ENCODE measurements around the gene CFAP161.

Gene CFAP161, protein sequence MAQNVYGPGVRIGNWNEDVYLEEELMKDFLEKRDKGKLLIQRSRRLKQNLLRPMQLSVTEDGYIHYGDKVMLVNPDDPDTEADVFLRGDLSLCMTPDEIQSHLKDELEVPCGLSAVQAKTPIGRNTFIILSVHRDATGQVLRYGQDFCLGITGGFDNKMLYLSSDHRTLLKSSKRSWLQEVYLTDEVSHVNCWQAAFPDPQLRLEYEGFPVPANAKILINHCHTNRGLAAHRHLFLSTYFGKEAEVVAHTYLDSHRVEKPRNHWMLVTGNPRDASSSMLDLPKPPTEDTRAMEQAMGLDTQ

DNA sequence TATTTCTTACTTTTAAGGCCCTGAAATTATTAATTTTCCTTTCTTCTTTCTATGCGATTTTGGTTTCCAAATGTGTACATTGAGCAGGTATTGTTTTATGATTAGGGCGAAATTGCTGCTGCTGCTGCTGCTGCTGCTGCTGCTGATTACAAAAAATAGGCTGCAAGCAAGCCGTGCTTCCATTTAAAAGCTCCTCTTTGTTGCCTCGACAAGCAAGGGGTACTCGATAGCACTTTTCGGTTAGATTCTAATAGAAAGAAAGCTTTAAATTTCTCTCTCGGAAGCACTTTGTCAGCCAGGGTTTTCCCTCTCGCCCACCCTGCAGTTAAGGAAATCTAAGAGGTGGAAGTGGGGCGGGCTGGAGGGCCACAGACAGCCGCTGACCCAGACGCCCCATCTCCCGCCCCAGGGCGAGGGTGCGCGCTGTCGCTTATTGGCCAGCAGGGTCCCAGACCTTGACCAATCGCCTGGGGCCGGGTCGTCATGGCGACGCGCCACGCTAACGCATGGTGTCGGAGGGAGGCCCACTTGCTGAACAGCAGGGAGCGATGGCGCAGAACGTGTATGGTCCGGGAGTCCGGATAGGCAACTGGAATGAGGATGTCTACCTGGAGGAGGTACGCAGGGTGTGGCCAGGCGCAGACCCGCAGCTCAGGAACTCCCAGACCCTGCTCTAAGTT is at the start of gene CFAP161:
CFAP161 (plus strand) TSS at position 489 of the 680 bp plus-strand sequence; CDS start at position 549, 60 bp downstream.
- DNase-seq, result no peak

DNA sequence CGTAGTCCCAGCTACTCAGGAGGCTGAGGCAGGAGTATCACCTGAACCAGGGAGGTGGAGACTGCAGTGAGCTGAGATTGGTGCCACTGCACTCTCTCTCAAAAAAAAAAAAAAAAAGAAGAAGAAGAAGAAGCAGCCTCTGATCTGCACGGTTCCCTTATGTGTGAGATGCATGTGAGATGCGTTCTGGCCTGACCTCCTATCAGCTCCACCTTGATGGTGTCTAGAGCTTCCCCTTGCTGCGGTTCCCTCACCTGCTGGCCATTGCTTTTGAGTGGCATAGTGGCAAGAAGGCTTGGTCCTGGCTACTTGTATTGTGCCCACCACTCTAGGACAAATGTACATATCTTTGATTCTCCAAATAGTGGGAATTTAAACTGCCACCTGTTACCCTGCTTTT is 49.4 kb upstream of the CFAP161 start:
- DNase-seq, result no peak

DNA sequence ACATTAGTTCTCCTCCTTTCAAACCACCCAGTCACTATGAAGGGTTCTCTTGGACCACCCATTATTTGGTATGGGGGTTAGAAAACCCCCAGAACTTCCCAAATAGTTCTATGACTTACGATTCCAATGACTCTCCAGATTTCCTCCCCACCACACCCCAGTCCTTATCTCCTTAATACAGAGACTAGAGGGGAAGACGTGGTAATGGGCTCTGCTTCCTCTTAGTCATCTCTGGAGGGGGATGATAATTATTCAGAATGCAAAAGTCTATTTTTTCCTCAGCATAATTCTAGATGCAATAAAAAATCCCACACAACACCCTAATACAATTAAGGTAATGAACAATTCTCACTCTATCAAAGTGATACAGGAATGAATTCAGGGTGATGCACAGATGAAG is 48.9 kb upstream of the CFAP161 start:
- no peak for DNase-seq

DNA sequence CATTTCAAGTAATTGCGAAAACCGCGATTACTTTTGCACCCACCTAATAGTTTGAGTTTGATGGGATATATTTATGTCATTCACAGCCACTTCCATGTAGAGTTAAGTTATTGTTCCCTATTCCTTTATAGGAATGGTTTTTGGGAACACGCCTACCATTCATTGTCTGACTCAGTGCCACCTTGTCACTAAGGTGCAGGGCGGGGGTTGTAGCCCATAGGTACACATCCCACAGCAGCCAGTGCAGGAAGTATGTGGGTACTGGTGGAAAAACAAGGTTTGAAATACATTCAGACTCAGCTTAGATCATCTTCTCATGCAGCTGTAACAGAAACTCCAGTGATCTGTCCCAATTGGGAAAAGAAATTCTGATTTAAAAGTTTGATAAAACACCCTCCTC is 48.2 kb upstream of the CFAP161 start:
- no peak for DNase-seq

DNA sequence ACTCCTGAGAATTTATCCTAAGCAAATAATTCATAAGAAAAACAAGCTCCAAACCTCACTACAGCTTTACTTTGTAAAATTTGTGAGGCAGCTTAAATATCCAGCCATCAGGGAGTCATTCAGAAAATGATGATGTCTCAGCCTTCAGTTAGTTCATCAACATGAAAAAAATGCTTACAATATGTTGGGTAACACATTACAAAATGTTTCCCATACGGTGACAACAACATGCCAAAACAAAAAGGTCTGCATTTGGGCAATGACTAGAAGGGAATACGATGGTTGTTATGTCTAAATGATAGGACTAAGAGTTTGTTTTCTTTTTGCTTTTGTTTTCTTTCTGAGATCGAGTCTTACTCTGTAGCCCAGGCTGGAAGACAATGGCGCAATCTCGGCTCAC is 47.0 kb upstream of the CFAP161 start:
- no peak for DNase-seq

DNA sequence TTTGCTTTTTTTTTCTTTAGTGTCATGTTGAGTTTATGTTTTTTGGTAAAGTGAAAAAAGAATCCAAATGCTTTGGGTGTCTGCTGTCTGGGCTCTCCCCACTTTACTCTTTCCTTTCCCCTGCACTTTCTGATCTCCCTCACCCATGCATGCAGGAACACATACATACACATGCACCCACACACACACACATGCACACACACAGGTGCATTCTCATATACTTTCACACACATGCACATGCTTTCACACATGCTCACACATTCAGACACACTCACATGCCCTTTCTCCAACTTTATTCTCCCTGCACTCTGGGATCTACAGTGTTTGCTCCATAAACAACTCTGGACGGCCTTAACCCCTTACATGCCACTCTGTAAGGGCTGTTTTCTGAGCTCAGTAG is 46.4 kb upstream of the CFAP161 start:
- DNase-seq, result no peak

DNA sequence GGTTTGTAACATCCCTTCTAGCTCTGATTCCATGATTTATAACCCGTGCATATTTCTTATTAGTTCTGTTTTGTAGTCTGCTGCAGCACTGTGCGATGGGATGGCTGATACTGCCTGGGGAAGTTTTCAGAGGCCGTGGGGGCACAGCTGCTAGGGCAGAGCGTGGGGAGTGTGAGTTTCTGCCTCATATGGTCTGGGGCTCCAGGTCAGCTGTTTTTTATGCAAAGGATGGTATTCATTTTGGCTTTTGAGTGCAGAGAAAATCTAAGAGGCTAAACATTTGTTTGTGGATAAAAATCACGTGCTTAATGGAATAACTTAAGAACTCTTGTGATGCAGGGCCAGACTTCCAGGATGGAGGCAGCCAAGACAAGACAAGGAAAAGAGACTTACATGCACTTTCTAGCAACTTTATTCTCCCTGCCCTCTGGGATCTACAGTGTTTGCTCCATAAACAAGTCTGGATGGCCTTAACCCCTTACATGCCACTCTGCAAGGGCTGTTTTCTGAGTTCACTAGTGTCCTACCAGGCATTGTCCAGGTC is 45.5 kb upstream of the CFAP161 start:
- no peak for DNase-seq

DNA sequence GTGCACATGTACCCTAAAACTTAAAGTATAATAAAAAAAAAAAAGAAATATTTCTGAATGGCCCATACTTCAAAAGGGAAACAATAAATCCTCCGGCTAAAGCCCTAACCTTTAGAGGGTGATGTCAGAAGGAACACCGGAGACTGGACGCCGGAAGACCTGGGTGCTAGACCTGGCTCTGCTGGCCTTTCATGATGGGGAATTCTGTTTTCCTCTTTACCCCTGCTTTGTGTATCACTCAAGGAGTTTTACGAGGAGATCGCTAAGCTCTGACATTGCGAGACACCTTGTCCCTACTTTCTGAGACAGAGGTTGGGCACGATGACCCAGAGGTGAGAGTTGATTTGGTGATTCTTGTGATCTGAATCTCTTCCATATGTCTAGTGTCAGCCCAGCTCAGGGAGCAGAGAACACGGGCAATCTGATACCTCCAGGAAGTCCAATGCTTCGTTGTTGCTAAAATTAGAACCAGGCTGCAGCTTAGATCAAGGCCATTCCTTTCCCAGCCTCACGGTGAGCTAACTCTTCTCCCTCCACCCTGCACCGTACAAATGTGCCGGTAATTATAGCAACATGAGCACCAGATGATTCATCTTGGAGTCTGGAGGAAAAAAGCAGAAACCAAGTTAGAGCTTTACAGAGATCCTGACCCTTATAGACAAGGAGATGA is 42.0 kb upstream of the CFAP161 start:
- DNase-seq, result no peak

DNA sequence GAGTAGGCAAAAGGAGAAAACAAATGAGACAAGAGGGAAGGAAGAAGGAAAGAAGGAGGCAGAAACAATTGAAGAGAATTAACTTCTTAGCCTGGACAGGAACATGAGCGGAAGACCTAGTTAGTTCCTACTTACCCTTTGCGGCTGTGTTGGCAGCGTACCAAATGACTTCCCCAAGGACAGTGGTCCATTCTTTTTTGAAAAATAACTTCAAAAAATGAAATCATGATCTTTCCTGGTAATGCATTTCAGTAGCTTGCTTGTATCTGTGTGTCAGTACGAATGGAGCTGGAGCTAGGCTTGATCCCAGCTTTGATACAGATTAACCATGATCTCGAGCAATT is 41.5 kb upstream of the CFAP161 start:
- no peak for DNase-seq

DNA sequence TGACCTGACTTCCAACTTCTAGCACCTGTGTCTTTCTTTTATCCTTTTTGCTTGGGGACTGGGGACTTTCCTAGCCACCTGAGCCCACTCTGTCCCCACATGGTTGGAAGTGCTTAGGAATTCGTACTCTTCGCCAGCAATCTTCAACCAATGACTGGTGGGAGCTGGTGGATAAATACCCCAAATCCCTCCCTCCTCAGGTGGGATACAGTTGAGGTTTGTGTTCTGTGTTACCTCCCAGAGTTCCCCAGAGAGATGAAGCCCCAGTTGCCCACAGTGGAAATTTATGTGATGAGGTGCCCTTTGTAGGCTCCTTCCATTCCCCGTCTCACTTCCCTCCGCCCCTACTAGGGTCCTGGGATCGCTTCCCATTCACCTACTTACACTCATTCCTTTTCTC is 40.1 kb upstream of the CFAP161 start:
- no peak for DNase-seq

DNA sequence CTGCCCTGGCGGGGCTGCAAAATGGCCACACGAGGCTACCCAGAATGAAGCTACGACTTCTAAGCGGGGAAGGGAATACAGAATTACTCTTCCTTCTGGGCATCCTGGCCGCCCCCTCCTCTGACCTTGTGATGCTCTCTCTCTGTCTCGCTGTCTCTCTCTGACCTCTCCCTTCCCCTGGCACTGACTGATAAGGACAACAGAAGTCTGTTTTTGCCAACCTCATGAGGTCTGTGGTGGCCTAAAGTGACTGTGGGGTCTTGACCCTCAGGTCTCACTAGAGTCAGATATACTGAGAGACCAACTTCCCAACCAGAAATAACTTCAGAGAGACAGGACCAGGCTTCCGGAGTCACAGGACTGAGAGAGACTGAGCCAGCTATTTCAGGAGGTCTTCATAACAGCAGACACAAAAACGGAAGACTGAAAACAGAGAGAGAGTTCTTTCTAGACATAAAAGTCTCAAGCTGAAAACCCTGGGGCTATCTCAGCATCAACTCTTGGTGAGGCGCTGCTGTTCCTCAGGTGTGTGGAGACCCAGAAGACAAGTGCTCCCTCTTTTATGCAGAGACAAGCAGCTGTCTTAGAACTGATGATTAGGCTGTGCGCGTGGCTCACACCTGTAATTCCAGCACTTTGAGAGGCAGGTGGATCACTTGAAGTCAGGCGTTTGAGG is 38.2 kb upstream of the CFAP161 start:
- no peak for DNase-seq

DNA sequence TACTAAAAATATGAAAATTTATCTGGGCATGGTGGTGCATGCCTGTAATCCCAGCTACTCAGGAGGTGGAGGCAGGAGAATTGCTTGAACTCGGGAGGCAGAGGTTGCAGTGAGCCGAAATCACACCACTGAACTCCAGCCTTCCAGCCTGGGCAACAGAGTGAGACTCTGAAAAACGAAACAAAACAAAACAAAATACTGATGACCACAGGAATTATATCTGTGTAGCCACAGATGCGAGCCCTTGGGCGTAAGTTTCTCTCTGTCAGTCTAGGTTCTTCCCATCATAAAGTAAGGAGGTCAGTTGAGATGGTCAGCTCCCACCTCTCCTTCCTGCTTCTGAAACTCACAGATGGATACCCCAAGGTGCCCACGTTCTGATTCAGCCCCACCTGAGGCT is 37.7 kb upstream of the CFAP161 start:
- no peak for DNase-seq

DNA sequence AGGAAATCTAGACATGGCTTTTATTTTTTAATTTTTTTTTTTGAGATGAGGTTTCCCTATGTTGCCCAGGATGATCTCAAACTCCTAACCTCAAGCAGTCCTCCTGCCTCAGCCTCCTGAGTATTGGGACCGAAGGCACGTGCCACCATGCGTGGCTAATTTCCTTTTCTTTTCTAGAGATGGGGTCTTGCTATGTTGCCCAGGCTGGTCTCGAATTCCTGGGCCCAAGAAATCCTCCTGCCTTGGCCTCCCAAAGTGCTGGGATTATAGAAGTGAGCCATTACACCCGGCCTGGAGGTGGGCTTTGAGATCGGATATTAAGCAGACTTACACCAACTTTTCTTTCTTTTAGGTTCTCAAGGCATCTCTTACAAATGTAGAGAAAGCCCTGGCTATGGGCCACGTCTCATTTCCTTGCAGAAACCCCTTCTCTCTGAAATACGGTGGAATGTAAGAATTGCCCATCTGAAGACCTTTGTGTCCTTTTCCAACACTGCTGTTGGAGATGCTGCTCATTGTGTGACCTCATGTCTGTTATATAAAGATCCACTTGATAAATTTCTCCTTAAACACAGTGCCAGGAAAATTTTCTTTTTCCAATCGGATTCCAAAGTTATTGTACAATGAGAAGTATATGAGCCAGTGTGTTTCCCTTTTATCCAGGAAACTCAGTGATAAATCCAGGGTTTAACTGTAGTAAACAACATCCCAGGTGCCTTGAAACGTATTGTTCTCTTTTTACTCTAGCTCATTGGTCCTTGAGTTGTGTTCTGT is 36.8 kb upstream of the CFAP161 start:
- DNase-seq, result no peak

DNA sequence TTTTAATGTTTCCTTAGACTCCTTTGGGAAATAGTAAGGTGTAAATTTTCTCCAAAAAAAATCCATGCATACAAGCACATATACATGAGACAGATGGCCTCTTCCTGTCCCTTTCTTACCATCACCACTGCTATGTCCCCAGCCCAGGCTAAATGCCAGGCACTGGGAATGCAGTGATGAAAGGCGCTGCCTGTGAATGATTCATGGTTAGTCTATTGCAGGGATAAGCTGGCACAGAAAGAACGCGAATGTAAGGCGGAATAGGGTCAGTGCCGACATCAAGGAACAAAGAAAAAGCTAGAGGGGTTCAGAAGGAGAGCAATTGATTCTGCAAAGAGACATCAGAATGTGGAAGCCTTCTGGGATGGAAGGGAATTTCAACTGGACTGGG is 36.2 kb upstream of the CFAP161 start:
- DNase-seq, result no peak

DNA sequence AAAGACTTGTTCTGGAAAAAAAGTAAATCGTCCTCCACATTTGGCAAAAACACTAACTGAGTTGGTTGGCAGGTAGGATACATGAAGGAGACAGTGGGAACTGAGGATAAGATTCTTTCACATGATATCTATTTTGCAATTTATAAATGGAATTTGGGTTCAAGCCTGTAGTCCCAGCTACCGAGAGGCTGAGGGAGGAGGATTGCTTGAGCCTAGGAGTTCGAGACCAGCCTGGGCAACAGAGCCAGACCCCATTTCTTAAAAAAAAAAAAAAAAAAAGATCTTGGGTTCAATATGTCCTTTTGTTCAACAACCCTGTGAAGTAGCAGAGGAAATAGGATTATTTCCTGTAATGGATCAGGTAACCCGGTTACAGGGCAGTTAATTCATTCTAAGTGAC is 35.7 kb upstream of the CFAP161 start:
- DNase-seq, result no peak

DNA sequence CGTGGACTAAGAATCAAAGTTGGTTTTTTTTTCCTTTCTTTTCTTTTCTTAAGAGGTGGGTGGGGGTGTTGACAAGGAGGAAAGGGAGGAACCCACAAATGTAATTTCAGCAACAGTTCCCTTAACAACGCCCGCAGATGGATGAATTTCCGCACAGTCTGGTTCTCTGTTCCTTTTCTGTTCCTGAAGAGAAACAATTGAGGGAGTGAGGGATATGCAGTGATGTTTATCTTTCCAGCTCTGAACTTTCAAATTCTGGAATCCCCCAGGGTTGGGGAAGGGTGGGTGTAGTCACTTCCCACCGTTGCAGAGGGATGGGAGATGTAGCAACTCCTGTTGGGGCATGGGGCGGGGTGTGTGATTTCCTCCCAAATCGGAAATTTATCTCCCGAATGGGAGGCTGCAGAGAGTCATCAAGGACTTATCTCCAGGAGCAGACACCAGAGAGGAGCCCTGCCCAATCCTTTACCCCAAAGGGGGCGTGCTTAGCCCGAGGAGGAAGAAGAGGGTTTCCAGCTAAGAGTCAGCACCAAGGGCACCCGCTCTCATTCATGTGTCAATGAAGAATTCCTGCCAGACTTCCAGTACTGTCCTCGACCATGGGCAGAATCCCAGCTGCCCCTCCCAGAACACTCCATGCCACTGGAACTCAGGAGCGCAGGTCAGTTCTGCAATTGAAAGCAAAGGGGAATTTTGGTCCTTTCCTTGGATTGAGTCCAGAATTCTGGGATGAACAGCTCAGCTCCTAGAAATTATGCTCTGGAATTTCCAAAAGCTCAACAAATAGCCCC is 35.0 kb upstream of the CFAP161 start:
- DNase-seq, result no peak

DNA sequence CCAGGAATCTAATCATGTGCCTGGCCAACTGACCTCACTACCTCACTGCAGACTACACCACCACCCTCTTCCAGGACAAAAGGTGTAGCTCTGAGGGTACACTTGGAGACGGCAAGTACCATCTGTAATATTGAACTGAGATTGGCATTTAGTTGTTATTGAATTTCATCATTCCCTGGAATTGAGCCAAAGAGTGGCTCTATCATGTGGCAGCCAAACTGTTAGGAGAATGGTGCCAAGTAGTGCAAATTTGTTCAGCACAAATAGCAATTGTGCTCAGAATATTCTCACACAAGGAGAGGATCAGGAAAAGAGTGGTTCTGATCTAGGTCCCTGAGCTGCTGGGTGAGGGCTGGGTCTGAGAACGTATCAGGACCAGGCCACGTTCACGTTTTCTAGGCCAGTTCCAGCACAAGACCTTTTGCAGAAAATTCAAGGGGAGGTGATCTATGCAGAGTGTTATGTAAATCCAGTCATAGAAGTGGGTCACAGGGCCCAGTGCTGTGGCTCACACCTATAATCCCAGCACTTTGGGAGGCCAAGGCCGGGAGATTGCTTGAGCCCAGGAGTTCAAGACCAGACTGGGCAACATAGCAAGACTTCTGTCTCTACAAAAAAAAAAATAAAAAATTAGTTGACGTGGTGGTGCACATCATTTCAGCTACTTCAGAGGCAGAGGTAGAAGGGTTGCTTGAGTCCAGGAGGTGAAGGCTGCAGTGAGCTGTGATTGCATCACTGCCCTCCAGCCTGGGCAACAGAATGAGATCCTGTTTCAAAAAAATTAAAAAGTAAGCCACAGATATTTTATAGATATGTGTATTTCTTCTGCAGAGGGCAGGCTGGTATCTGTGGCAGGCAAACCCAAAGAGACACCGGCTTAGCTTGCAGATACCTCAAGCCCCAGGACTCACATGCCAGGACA is 31.9 kb upstream of the CFAP161 start:
- no peak for DNase-seq

DNA sequence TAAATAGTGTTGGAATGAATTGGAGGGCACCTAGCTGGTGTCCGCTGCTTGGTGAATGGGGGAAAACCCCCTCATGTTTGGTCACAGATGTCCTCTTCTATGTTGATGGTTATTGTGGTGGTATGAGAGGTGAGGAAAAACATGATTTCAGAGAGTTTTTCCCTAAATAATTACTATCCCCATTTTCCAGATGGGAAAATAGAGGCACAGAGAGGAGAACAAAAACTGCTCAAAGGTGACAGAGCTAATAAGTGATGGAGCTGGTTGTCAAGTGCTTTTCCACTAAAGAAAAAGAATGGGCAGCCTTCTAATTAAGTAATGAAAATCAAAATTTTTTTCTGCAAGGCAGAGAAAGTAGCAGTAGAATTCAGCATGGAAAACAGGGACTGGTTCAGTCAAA is 30.2 kb upstream of the CFAP161 start:
- DNase-seq, result no peak

DNA sequence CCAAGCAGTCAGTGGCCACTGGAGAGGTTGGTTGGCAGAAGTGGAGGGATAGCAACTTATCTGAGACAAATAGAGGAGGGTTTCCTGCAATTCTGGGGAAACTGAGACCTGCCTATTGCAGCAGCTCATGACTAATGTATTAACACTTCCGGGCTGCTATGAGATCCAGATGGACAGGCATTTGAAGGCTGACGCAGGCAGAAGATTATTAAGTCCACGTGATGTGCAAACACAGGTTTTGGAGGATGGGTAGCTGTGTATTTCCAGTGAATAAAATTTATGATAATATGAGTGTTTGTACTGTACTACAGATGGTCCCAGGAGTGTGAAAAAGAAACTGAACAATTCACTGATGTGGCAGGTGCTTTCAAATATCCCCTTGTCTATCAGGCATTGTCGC is 28.5 kb upstream of the CFAP161 start:
- no peak for DNase-seq

DNA sequence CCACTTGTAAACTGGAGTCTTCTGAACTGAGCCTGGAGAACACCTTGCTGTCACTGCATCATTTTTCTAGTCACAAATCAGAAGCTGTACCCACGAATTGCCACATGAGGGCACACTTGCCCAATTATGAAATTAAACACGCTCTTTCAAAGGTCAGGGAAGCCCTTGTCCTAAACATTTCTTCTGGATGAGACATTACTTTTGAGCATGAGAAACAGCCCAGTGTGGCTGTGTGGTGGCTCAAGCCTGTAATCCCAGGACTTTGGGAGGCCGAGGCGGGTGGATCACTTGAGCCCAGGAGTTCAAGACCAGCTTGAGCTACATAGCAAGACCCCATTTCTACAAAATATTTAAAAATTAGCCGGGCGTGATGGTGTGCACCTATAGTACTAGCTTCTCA is 27.5 kb upstream of the CFAP161 start:
- DNase-seq, result peak; percentile 9 to 47

DNA sequence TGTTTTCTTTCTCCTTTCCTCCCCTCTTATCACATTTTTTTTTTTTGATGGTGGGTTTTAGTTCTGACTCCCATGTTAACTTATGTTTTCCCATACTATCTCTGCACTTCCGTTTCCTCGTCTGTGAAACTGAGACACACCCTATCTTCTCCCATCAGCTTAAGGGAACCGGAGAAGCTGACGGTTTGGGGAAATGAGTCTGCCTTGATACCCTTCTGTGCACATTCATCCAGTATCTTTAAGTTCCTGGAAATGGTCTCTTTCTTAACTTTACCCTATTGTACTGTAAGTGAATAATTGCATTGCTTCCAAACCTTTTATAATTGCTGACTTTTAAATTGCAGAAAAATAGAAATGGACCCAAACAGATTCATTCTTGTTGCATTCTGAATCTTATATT is 26.2 kb upstream of the CFAP161 start:
- DNase-seq, result no peak
